ENCODE measurements around the gene GLYATL1. TPM values are rescaled to one million over a fixed set of nuclear protein-coding genes. Genes with fewer than 3 reads are reported as not detected.

Gene GLYATL1
- total and polyA plus RNA-seq, 2 of the 13 experiments (the other 11 are each of a cell fraction or from before 2014, with no cell fraction given) = 0.17 TPM; not detected in 1

DNA sequence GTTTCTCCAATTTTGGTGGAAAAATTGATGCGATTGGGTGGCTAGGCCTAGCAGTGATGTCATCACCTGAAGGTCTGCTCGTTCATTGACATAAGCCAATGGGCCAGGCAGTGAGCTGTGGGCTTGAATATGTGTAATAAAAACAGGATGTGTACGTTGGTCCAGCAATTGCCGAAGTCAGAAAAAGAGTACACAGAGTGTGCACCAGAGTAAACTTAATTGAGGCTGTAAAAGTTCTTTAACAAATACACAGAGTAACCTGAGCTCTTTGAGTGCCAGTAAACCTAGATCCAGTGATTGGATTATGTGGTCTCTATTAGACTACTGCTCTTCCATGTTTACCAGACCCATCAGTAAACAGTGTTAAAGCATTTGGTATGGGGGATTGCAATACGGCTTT lies 13.0 kb upstream of the GLYATL1 start (continued):
- TF ChIP-seq NCOA1 (CRISPR knock-in tag; IDR thresholded peaks at IDR 0.05) = no peak
- no peak for TF ChIP-seq PPARG (CRISPR knock-in tag; conservative IDR thresholded peaks at IDR 0.05)
- TF ChIP-seq, protein P1, sequence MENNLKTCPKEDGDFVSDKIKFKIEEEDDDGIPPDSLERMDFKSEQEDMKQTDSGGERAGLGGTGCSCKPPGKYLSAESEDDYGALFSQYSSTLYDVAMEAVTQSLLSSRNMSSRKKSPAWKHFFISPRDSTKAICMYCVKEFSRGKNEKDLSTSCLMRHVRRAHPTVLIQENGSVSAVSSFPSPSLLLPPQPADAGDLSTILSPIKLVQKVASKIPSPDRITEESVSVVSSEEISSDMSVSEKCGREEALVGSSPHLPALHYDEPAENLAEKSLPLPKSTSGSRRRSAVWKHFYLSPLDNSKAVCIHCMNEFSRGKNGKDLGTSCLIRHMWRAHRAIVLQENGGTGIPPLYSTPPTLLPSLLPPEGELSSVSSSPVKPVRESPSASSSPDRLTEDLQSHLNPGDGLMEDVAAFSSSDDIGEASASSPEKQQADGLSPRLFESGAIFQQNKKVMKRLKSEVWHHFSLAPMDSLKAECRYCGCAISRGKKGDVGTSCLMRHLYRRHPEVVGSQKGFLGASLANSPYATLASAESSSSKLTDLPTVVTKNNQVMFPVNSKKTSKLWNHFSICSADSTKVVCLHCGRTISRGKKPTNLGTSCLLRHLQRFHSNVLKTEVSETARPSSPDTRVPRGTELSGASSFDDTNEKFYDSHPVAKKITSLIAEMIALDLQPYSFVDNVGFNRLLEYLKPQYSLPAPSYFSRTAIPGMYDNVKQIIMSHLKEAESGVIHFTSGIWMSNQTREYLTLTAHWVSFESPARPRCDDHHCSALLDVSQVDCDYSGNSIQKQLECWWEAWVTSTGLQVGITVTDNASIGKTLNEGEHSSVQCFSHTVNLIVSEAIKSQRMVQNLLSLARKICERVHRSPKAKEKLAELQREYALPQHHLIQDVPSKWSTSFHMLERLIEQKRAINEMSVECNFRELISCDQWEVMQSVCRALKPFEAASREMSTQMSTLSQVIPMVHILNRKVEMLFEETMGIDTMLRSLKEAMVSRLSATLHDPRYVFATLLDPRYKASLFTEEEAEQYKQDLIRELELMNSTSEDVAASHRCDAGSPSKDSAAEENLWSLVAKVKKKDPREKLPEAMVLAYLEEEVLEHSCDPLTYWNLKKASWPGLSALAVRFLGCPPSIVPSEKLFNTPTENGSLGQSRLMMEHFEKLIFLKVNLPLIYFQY (CRISPR knock-in tag; IDR thresholded peaks at IDR 0.05; ENCODE audit: borderline replicate concordance) = no peak
- TF ChIP-seq ZNF354B (CRISPR knock-in tag; IDR thresholded peaks at IDR 0.05) = no peak
- TF ChIP-seq, protein P2, sequence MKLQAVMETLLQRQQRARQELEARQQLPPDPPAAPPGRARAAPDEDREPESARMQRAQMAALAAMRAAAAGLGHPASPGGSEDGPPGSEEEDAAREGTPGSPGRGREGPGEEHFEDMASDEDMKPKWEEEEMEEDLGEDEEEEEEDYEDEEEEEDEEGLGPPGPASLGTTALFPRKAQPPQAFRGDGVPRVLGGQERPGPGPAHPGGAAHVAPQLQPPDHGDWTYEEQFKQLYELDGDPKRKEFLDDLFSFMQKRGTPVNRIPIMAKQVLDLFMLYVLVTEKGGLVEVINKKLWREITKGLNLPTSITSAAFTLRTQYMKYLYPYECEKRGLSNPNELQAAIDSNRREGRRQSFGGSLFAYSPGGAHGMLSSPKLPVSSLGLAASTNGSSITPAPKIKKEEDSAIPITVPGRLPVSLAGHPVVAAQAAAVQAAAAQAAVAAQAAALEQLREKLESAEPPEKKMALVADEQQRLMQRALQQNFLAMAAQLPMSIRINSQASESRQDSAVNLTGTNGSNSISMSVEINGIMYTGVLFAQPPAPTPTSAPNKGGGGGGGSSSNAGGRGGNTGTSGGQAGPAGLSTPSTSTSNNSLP (IDR thresholded peaks at IDR 0.05; ENCODE audit: low read depth, low read length) = peak; percentile 27; the same call in 1 of the 2 replicates
- TF ChIP-seq SMAD1 (CRISPR knock-in tag; IDR thresholded peaks at IDR 0.05; ENCODE audit: borderline replicate concordance, low read depth) = no peak
- no peak for TF ChIP-seq ZNF563 (CRISPR knock-in tag; IDR thresholded peaks at IDR 0.05)
- no peak for TF ChIP-seq SMARCC2 (IDR thresholded peaks at IDR 0.05)
- TF ChIP-seq FOXJ3 (CRISPR knock-in tag; IDR thresholded peaks at IDR 0.05; ENCODE audit: borderline replicate concordance) = peak; percentile 65; the same call in 1 of the 2 replicates
- TF ChIP-seq ZZZ3 (CRISPR knock-in tag; IDR thresholded peaks at IDR 0.05; ENCODE audit: borderline replicate concordance) = no peak
- no peak for TF ChIP-seq EED (CRISPR knock-in tag; IDR thresholded peaks at IDR 0.05)
- no peak for TF ChIP-seq MAFF (IDR thresholded peaks at IDR 0.05; ENCODE audit: low read depth, low read length)
- no peak for TF ChIP-seq REL (CRISPR knock-in tag; conservative IDR thresholded peaks at IDR 0.05)
- no peak for TF ChIP-seq DMAP1 (CRISPR knock-in tag; IDR thresholded peaks at IDR 0.05)
- TF ChIP-seq NFE2L1 (CRISPR knock-in tag; IDR thresholded peaks at IDR 0.05; ENCODE audit: borderline replicate concordance) = no peak
- no peak for TF ChIP-seq SP2 (CRISPR knock-in tag; IDR thresholded peaks at IDR 0.05)
- no peak for TF ChIP-seq ZNF816 (CRISPR knock-in tag; IDR thresholded peaks at IDR 0.05; ENCODE audit: borderline replicate concordance)
- peak; percentile 100 for TF ChIP-seq SIX1 (CRISPR knock-in tag; IDR thresholded peaks at IDR 0.05; ENCODE audit: borderline replicate concordance)
- peak; percentile 45; the same call in 1 of the 2 replicates for TF ChIP-seq FOSL2 (CRISPR knock-in tag; IDR thresholded peaks at IDR 0.05)
- no peak for TF ChIP-seq TEAD2 (CRISPR knock-in tag; IDR thresholded peaks at IDR 0.05)
- TF ChIP-seq, protein P3, sequence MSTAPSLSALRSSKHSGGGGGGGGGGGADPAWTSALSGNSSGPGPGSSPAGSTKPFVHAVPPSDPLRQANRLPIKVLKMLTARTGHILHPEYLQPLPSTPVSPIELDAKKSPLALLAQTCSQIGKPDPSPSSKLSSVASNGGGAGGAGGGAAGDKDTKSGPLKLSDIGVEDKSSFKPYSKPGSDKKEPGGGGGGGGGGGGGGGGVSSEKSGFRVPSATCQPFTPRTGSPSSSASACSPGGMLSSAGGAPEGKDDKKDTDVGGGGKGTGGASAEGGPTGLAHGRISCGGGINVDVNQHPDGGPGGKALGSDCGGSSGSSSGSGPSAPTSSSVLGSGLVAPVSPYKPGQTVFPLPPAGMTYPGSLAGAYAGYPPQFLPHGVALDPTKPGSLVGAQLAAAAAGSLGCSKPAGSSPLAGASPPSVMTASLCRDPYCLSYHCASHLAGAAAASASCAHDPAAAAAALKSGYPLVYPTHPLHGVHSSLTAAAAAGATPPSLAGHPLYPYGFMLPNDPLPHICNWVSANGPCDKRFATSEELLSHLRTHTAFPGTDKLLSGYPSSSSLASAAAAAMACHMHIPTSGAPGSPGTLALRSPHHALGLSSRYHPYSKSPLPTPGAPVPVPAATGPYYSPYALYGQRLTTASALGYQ (CRISPR knock-in tag; IDR thresholded peaks at IDR 0.05) = peak; percentile 78
- no peak for TF ChIP-seq ZNF382 (CRISPR knock-in tag; IDR thresholded peaks at IDR 0.05; ENCODE audit: borderline replicate concordance)
- no peak for TF ChIP-seq ZNF235 (CRISPR knock-in tag; IDR thresholded peaks at IDR 0.05; ENCODE audit: borderline replicate concordance)
- TF ChIP-seq ZNF567 (CRISPR knock-in tag; IDR thresholded peaks at IDR 0.05; ENCODE audit: borderline replicate concordance) = no peak
- TF ChIP-seq ZNF768 (CRISPR knock-in tag; IDR thresholded peaks at IDR 0.05) = no peak
- no peak for TF ChIP-seq ZNF674 (CRISPR knock-in tag; IDR thresholded peaks at IDR 0.05; ENCODE audit: low read depth)
- no peak for TF ChIP-seq ELF1 (CRISPR knock-in tag; IDR thresholded peaks at IDR 0.05)
